ENCODE results near the gene CCDC158.

The CCDC158 gene

GRCh38 chr4:76322236-76322635 lies 98.7 kb downstream of the CCDC158 start:
- no peak for DNase-seq
- Mint-ChIP-seq H3K27ac (no peak overlapping the region), H3K4me3 (no peak overlapping the region), H3K27me3 (peaks cover 4% of the 10 kb centered on the region), H3K36me3 (ENCODE audit: low read depth) (no peaks in the 10 kb centered on the region), H3K4me1 (ENCODE audit: low read depth) (no peaks in the 10 kb centered on the region), H3K9me3 (peaks cover 28% of the 10 kb centered on the region)

- H3K9me3 Mint-ChIP-seq = peaks cover 23% of the 10 kb centered on the region
- peaks cover 10% of the 10 kb centered on the region for H3K27me3 Mint-ChIP-seq
- peaks cover 6% of the 10 kb centered on the region for H3K36me3 Mint-ChIP-seq (ENCODE audit: low read depth)
- no peaks in the 10 kb centered on the region for H3K4me1 Mint-ChIP-seq (ENCODE audit: low read depth)
- no peak overlapping the region for H3K27ac Mint-ChIP-seq
- DNase-seq = no peak
- H3K4me3 Mint-ChIP-seq = no peak overlapping the region
Measured at GRCh38 chr4:76316131-76316530, 104.8 kb downstream of the CCDC158 start.

GRCh38 chr4:76315267-76315918 lies 105.5 kb downstream of the CCDC158 start:
- peaks cover 6% of the 10 kb centered on the region for H3K36me3 Mint-ChIP-seq (ENCODE audit: low read depth)

GRCh38 chr4:76313547-76313946 lies 107.4 kb downstream of the CCDC158 start:
- Mint-ChIP-seq H3K4me3 (no peak overlapping the region), H3K27me3 (peaks cover 14% of the 10 kb centered on the region)
- DNase-seq = no peak

More at GRCh38 chr4:76315267-76315918, 105.5 kb downstream of the CCDC158 start:
- DNase-seq = no peak
- Mint-ChIP-seq H3K27ac (no peak overlapping the region), H3K27me3 (peaks cover 10% of the 10 kb centered on the region), H3K9me3 (peaks cover 23% of the 10 kb centered on the region), H3K4me3 (no peak overlapping the region), H3K4me1 (ENCODE audit: low read depth) (no peaks in the 10 kb centered on the region)

DNA sequence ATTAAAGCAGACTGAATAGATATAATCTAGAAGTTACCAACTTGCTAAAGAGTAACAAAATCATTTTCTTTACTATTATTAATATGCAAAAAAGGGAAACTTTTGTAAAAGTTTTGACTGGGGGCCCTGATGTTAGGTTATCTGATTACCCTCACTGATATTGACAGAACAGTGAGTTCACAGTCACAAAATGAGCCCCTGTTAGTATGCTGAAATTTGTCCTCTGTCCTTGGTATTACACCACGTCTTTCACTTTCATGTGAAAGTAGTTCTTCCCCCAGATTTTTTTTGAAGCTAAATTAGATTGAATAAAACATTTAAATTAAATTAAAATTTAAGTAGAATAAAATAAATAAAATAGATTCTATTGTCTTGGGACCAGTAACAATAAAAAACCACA lies 108.5 kb downstream of the CCDC158 start:
- Mint-ChIP-seq H3K36me3 (ENCODE audit: low read depth) (peaks cover 6% of the 10 kb centered on the region), H3K4me3 (no peak overlapping the region), H3K27me3 (peaks cover 14% of the 10 kb centered on the region), H3K27ac (no peak overlapping the region), H3K9me3 (peaks cover 17% of the 10 kb centered on the region), H3K4me1 (ENCODE audit: low read depth) (no peaks in the 10 kb centered on the region)
- DNase-seq = no peak

More at GRCh38 chr4:76313547-76313946, 107.4 kb downstream of the CCDC158 start:
- Mint-ChIP-seq H3K36me3 (ENCODE audit: low read depth) (peaks cover 6% of the 10 kb centered on the region), H3K9me3 (peaks cover 17% of the 10 kb centered on the region), H3K4me1 (ENCODE audit: low read depth) (no peaks in the 10 kb centered on the region), H3K27ac (no peak overlapping the region)

DNA sequence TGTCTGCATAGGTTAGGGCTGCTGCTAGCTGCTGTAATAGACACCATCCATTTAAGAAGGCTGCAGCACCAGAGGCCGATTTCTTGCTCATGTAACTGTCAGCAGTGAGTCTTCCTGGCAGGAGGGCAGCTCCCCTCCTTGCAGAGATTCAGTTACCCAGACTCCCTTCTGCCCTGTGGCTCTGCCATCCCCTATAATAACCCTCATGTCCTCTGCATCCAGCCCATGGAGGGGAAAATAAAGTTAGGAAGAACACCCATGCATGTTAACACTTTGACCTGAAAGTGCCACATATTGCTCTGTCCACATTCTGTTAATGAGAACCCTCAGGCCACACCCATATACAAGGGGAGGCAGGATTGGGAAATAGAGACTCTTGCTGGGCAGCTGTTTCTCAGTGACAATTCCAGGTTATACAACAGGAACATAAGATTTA lies 109.0 kb downstream of the CCDC158 start:
- no peak for DNase-seq
- Mint-ChIP-seq H3K27ac (no peak overlapping the region), H3K36me3 (ENCODE audit: low read depth) (peaks cover 5% of the 10 kb centered on the region), H3K27me3 (peaks cover 17% of the 10 kb centered on the region), H3K4me3 (no peak overlapping the region), H3K4me1 (ENCODE audit: low read depth) (no peaks in the 10 kb centered on the region), H3K9me3 (peaks cover 14% of the 10 kb centered on the region)

DNA sequence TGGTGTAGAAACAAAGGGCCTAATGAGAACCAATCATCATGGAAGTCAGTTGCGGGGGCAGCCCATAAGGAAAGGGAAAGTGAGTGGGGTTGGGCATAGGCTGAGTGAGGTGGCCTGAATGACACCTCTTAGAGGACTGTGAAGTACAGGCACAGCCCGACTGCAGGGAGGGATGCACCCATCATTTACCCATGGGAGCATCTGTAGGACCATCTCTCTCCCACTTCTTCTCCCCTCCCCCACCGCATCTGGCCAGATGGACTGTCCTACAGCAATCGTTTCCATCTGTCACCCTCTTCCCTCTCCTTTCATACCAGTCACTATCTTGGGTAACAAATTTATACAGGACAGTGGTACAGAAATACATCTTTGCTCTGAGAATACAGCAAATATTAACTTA lies 110.3 kb downstream of the CCDC158 start:
- Mint-ChIP-seq H3K4me1 (ENCODE audit: low read depth) (peaks cover 8% of the 10 kb centered on the region), H3K4me3 (no peak overlapping the region), H3K36me3 (ENCODE audit: low read depth) (no peaks in the 10 kb centered on the region), H3K27me3 (peaks cover 15% of the 10 kb centered on the region), H3K9me3 (peaks cover 3% of the 10 kb centered on the region), H3K27ac (no peak overlapping the region)
- no peak for DNase-seq

DNA sequence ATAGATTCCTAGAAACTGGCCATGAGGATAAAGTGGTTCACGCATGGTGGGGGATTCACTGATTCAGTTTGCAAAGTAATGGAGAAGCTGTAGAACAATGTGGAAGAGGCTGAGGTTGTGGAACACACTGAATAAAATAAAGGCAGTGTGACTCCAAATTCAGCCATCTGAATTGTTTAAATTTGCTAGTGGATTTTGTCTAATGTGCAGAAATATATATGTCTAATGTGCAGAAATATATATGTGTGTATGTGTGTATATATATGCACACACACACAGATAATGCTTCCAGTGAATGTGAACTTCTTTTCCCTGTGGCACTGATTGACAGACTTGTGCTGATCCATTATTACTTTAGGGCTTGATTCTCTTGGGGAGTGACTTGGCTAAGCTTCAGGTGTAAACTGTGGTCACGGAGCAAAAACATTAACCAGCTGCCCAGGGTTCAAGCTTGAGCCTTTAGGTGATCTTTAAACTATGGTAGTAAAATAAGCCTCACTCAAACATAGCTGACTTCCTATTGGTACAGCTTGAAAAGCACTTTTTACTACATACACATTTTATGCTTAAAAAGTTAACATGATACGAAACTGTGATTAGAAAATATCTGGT lies 110.9 kb downstream of the CCDC158 start:
- H3K9me3 Mint-ChIP-seq = no peaks in the 10 kb centered on the region
- peaks cover 20% of the 10 kb centered on the region for H3K27me3 Mint-ChIP-seq
- no peak overlapping the region for H3K4me3 Mint-ChIP-seq
- H3K36me3 Mint-ChIP-seq (ENCODE audit: low read depth) = no peaks in the 10 kb centered on the region
- H3K4me1 Mint-ChIP-seq (ENCODE audit: low read depth) = peaks cover 14% of the 10 kb centered on the region
- no peak for DNase-seq
- H3K27ac Mint-ChIP-seq = no peak overlapping the region

DNA sequence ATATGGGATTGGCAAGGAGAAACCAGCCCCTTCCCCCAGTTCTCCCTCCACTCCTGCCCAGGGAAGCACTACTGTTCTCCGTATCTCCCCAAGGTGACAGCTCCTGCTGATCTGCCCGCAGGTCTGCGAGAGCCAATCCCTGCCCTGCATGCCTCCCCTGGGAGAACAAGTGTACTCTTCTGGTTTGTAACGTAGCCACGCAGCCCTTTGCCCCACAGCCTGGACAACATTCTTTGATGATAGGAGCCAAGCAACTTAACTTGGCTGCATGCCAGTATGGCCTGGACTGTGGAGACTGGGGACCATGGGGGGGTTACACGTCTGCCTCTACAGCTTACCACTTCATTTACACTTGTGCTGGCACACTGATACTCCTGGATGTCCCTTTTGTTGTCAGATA lies 112.4 kb downstream of the CCDC158 start:
- no peaks in the 10 kb centered on the region for H3K9me3 Mint-ChIP-seq
- DNase-seq = no peak
- H3K36me3 Mint-ChIP-seq (ENCODE audit: low read depth) = no peaks in the 10 kb centered on the region
- peaks cover 24% of the 10 kb centered on the region for H3K27me3 Mint-ChIP-seq
- no peak overlapping the region for H3K27ac Mint-ChIP-seq
- peaks cover 20% of the 10 kb centered on the region for H3K4me1 Mint-ChIP-seq (ENCODE audit: low read depth)
- H3K4me3 Mint-ChIP-seq = no peak overlapping the region

DNA sequence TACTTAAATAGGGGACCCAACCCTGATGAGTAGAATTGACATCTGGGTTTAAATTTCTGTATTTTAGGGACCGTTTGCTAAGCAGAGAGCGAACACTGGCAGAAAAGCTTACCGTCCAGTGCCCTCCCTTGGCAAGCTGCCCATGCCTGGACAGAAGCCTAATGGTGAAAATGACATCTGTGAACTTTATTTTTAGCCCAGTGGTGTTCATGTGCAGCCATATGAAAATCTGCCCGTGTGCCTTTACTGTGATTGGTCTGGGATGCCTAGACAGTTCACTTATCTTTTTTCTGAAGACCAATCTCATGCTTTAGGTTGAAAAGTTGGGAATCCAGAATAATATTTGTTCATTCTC lies 113.3 kb downstream of the CCDC158 start:
- H3K27ac Mint-ChIP-seq = no peak overlapping the region
- peaks cover 23% of the 10 kb centered on the region for H3K4me1 Mint-ChIP-seq (ENCODE audit: low read depth)
- peaks cover 27% of the 10 kb centered on the region for H3K27me3 Mint-ChIP-seq
- no peaks in the 10 kb centered on the region for H3K9me3 Mint-ChIP-seq
- H3K36me3 Mint-ChIP-seq (ENCODE audit: low read depth) = no peaks in the 10 kb centered on the region
- H3K4me3 Mint-ChIP-seq = no peak overlapping the region
- no peak for DNase-seq

DNA sequence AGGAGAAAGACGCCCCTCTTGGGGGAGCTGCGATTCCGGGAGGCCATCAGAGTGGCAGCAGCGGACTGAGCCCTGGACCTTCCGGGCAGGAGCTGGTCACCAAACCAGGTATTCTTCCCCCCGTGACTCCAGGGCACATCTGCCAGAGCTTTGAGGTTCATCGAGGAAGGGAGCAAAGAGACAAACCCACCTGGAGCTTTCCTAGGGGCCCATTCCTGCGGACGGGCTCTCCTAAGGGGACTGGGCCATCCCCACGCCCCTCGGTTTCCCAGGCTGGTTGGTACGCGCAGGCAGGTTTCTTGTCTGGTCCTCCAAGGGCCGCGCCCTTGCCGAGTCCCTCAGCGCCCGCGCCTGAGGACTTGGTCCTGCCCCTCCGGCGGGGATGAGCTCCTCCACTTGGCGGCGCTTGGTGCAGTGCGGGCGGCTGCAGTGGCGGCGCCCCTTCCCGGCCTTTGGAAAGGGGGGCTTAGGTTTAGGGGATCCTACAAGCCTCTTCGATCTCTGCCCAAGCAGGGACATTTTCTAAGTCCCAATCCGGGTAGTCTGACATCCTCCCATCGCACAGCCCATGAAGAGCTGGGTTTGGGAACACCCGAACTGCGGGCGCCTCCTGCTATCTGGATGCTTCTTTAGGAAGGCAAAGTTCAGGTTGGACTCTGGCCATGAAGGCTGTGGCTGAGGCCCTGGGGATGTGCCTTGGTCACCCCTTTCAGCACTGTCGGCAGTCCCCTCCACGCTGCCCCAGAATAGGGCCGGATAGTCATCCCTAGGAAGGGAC lies 113.9 kb downstream of the CCDC158 start:
- Mint-ChIP-seq H3K27ac (peak overlapping the region; percentile 20), H3K36me3 (ENCODE audit: low read depth) (no peaks in the 10 kb centered on the region), H3K4me1 (ENCODE audit: low read depth) (peaks cover 27% of the 10 kb centered on the region), H3K4me3 (peak overlapping the region; percentile 75), H3K9me3 (no peaks in the 10 kb centered on the region), H3K27me3 (peaks cover 27% of the 10 kb centered on the region)
- DNase-seq = peak; percentile 49

DNA sequence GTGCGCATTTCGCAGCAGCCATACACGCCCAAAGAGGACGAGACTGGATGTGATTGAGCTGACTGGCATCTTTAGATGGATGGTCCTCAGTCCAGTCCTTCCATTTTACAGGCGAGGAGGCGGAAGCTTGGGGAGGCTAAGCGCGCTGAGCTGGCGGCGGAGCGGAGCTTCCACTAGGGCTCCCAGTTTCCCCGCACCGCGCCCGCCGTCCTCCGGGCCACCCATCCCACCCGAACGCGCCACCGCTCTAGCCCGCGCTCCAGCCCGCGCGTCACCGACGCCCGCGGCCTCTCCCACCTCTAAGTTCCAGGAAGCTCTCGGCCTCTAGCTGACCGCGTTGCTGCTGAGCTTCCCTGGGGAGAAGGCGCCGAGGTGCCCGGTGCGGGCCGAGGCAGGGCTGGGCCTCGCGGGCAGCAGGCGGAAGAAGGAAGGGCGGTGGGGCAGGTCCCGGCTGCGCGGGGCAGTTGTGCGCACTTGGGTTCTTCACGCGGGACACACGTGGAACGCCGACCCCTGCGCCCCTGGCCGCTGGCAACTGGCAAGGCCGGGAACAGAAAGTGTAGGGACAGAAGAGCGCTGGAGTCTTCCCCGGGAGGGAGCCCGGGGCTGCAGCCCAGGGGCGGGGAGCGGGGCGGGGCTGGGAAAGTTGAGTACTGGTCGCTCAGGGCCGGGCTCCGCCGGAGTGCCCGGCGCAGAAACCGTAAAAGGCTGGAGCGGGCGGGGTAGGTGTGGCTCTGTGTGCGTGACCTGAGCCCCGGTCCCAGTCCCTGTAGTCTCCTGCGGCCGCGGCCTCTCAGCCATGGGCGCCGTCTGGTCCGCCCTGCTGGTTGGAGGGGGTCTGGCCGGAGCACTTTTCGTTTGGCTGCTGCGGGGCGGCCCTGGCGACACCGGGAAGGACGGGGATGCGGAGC lies 114.7 kb downstream of the CCDC158 start, which contains the start of gene STBD1:
Gene STBD1, plus strand, starts transcription at position 763 of the 911 bp plus-strand sequence. Its CDS starts 37 bp downstream, at position 800.
- H3K9me3 Mint-ChIP-seq = no peaks in the 10 kb centered on the region
- H3K27me3 Mint-ChIP-seq = peaks cover 27% of the 10 kb centered on the region
- DNase-seq = peak; percentile 67
- H3K36me3 Mint-ChIP-seq (ENCODE audit: low read depth) = no peaks in the 10 kb centered on the region
- peaks cover 36% of the 10 kb centered on the region for H3K4me1 Mint-ChIP-seq (ENCODE audit: low read depth)
- peak within 1 kb of the TSS; percentile 75 for H3K4me3 Mint-ChIP-seq
- peak within 1 kb of the TSS; percentile 39 for H3K27ac Mint-ChIP-seq

DNA sequence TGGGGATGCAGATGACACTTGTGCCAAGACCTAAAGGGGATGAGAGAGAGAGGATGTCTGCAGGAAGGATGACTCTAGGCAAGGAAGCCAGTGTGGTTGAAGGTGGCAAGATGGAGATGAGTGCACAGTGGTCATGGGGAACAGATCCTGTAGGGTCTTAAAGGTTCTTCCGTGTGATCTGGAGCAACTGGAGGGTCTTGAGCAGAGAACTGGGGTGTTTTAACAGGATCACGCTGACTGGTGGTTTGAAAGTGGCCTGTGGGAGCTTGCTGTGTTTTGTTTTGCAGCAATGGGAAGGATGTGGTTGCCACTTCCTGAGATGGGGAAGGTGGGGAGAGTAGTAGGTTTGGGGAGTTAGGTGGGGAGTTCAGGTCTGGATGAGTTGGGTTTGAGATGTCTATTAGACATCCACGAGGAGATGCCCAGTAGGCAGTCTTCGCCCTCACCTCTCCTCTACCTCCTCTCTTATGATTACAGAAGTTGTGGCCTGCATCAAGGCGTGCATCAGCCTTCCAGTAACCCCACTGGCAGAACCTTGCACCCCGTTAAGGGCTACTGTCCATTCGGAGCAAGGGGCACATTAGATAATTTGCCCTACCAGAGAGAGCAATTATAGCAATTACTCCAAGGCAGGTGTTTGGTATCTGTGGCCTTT lies 115.8 kb downstream of the CCDC158 start:
- no peak overlapping the region for H3K27ac Mint-ChIP-seq

More for the DNA sequence above, 115.8 kb downstream of the CCDC158 start:
- Mint-ChIP-seq H3K9me3 (no peaks in the 10 kb centered on the region), H3K4me1 (ENCODE audit: low read depth) (peaks cover 42% of the 10 kb centered on the region), H3K27me3 (peaks cover 27% of the 10 kb centered on the region), H3K4me3 (peak overlapping the region; percentile 75), H3K36me3 (ENCODE audit: low read depth) (no peaks in the 10 kb centered on the region)
- peak; percentile 37 for DNase-seq
